ENCODE measurements around the gene HOXA6. TPM values are rescaled to one million over a fixed set of nuclear protein-coding genes. Genes with fewer than 3 reads are reported as not detected.
A peak's percentile ranks its signal among the peaks of the same experiment; 100 is the strongest.

The HOXA6 gene
- total RNA-seq, 1 experiment from 2014 or later, result 3.3 TPM

DNA sequence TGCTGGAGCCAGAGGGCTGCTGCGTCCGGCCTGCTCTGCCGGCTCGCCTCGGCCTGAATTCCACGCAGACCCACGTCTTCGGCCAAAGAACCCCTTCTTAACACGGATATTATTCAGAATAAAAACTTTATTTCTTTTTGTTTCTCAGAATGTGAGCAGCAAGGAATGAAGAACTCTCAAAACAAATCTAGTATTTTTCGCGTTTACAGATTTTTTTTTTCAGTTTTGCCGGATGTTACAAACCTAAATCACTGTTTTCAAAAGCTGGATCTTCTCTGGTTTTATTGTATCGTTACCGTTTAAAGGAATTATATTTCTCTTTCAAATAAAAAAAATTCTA is 40.7 kb downstream of the HOXA6 start:
- H3K9me3 ChIP-seq (ENCODE audit: control insufficient read depth, insufficient read depth, low read depth, low read length), result no peaks in the 10 kb centered on the region
- CTCF ChIA-PET, result no interaction called here
- 0 out of 2 replicates have a peak, but pooled peaks cover 2% of the 10 kb centered on the region for H3K36me3 ChIP-seq (ENCODE audit: control insufficient read depth, insufficient read depth, low read length)
- peak overlapping the region; percentile 2 for H3K27ac ChIP-seq (ENCODE audit: low read length)
- intact Hi-C loops (cut with micrococcal nuclease; ENCODE audit: unreplicated experiment), result no loop called here
- POLR2A ChIA-PET, result no interaction called here
- no peak for TF ChIP-seq TCF7L2 (IDR thresholded peaks at IDR 0.05; ENCODE audit: low read depth, low read length)
- TF ChIP-seq, protein P1, sequence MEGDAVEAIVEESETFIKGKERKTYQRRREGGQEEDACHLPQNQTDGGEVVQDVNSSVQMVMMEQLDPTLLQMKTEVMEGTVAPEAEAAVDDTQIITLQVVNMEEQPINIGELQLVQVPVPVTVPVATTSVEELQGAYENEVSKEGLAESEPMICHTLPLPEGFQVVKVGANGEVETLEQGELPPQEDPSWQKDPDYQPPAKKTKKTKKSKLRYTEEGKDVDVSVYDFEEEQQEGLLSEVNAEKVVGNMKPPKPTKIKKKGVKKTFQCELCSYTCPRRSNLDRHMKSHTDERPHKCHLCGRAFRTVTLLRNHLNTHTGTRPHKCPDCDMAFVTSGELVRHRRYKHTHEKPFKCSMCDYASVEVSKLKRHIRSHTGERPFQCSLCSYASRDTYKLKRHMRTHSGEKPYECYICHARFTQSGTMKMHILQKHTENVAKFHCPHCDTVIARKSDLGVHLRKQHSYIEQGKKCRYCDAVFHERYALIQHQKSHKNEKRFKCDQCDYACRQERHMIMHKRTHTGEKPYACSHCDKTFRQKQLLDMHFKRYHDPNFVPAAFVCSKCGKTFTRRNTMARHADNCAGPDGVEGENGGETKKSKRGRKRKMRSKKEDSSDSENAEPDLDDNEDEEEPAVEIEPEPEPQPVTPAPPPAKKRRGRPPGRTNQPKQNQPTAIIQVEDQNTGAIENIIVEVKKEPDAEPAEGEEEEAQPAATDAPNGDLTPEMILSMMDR (IDR thresholded peaks at IDR 0.05), result no peak
- TF ChIP-seq SIN3A (IDR thresholded peaks at IDR 0.05; ENCODE audit: borderline replicate concordance, insufficient read depth, low read depth, low read length), result no peak
- TF ChIP-seq, protein P2, sequence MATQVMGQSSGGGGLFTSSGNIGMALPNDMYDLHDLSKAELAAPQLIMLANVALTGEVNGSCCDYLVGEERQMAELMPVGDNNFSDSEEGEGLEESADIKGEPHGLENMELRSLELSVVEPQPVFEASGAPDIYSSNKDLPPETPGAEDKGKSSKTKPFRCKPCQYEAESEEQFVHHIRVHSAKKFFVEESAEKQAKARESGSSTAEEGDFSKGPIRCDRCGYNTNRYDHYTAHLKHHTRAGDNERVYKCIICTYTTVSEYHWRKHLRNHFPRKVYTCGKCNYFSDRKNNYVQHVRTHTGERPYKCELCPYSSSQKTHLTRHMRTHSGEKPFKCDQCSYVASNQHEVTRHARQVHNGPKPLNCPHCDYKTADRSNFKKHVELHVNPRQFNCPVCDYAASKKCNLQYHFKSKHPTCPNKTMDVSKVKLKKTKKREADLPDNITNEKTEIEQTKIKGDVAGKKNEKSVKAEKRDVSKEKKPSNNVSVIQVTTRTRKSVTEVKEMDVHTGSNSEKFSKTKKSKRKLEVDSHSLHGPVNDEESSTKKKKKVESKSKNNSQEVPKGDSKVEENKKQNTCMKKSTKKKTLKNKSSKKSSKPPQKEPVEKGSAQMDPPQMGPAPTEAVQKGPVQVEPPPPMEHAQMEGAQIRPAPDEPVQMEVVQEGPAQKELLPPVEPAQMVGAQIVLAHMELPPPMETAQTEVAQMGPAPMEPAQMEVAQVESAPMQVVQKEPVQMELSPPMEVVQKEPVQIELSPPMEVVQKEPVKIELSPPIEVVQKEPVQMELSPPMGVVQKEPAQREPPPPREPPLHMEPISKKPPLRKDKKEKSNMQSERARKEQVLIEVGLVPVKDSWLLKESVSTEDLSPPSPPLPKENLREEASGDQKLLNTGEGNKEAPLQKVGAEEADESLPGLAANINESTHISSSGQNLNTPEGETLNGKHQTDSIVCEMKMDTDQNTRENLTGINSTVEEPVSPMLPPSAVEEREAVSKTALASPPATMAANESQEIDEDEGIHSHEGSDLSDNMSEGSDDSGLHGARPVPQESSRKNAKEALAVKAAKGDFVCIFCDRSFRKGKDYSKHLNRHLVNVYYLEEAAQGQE (IDR thresholded peaks at IDR 0.05; ENCODE audit: insufficient read depth in 1 of 2, low read depth in 2 of 2, low read length in 1 of 2), result no peak
- TF ChIP-seq POLR2AphosphoS5 (IDR thresholded peaks at IDR 0.05; ENCODE audit: low read depth, low read length), result no peak
- H3K27me3 ChIP-seq (ENCODE audit: control insufficient read depth, insufficient read depth, low read length), result no peaks in the 10 kb centered on the region
- in situ Hi-C loops (cut with HindIII; ENCODE audit: low pct_unique_long_range_greater_than_20kb, low sequenced_read_pairs), result no loop called here
- no peak overlapping the region for H3K4me3 ChIP-seq (ENCODE audit: low read depth in 2 of 2, low read length in 2 of 2)
- no TSS peak for BruUV-seq (replicated peaks)
- H3K4me1 ChIP-seq (ENCODE audit: control insufficient read depth, insufficient read depth, low read length), result peaks cover 75% of the 10 kb centered on the region
- no peak for DNase-seq (ENCODE audit: low read depth, low spot score)
- no peak for ATAC-seq

DNA sequence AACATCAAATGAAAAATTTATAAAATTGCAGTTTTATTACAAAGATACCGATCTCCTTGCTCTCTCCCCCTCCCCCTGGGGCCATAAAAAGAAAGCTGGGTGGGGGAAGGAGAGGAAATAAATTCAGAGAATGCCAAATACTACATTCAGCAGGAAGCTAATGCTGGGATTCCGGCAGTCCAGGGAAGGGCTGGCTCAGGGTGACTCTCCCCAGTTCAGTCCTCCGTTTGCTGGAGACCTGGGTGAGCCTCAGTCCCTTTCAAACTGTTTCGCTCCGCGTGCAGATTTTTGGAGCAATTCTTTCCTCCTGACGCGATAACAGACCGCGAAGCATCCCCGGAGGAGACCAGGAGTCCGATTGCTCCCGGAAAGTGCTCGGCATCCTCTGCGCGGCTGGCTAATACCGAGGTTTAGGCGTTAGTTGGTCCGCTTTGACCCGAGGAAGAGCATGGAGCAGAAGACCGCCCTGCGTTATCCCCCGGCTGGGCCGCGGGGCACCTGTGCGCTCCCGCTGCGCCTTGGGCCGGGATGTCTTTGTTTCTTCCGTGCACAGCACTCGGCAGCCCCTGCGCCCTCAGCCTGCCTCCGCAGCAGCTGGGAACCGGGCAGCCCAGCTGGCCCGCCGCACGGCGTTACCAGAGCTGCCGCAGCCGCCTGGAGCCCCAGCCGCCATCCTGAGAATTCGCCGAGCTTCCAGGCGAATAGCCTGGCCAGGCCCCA is 41.2 kb downstream of the HOXA6 start:
- Histone ChIP-seq H3K27ac (ENCODE audit: low read length) (peak overlapping the region; percentile 85), H3K27me3 (ENCODE audit: control insufficient read depth, insufficient read depth, low read length) (no peaks in the 10 kb centered on the region), H3K4me1 (ENCODE audit: control insufficient read depth, insufficient read depth, low read length) (peaks cover 74% of the 10 kb centered on the region), H3K4me3 (ENCODE audit: low read depth in 2 of 2, low read length in 2 of 2) (no peak overlapping the region), H3K36me3 (ENCODE audit: control insufficient read depth, insufficient read depth, low read length) (0 out of 2 replicates have a peak, but pooled peaks cover 2% of the 10 kb centered on the region), H3K9me3 (ENCODE audit: control insufficient read depth, insufficient read depth, low read depth, low read length) (no peaks in the 10 kb centered on the region)
- DNase-seq (ENCODE audit: low read depth, low spot score) (no peak), ATAC-seq (no peak)
- in situ Hi-C loops (cut with HindIII; ENCODE audit: low pct_unique_long_range_greater_than_20kb, low sequenced_read_pairs), result no loop called here
- no TSS peak for BruUV-seq (replicated peaks)
- POLR2A ChIA-PET, result no interaction called here
- TF ChIP-seq POLR2AphosphoS5 (IDR thresholded peaks at IDR 0.05; ENCODE audit: low read depth, low read length) (0 out of 2 replicates have a peak, but pooled peaks have one; percentile 16), SIN3A (IDR thresholded peaks at IDR 0.05; ENCODE audit: borderline replicate concordance, insufficient read depth, low read depth, low read length) (no peak), TCF7L2 (IDR thresholded peaks at IDR 0.05; ENCODE audit: low read depth, low read length) (no peak)
- TF ChIP-seq, protein P2 (IDR thresholded peaks at IDR 0.05; ENCODE audit: insufficient read depth in 1 of 2, low read depth in 2 of 2, low read length in 1 of 2), result no peak
- TF ChIP-seq, protein P1 (IDR thresholded peaks at IDR 0.05), result no peak
- intact Hi-C loops (cut with micrococcal nuclease; ENCODE audit: unreplicated experiment), result no loop called here
- CTCF ChIA-PET, result no interaction called here

Data from Panc1 (cell line).